Activated CD4-positive, alpha-beta T cell treated with anti-CD3 and anti-CD28 coated beads, Interleukin-2, amount 50 U/mL, for 16 hours (primary cell): ENCODE data around the gene TUBGCP6.

Experiments used
- DNase-seq: peaks from one replicate; pipeline ENCODE4 v3.0.0-alpha.2; 2020

TUBGCP6 gene

GRCh38 chr22:50244420-50245213 is at the start of gene TUBGCP6:
TUBGCP6 (minus strand) TSS chr22:50245023; CDS start chr22:50244459, 564 bp downstream.
- peak; percentile 94 for DNase-seq

GRCh38 chr22:50294319-50294656 is 49.5 kb upstream of the TUBGCP6 start:
- DNase-seq = no peak

DNA sequence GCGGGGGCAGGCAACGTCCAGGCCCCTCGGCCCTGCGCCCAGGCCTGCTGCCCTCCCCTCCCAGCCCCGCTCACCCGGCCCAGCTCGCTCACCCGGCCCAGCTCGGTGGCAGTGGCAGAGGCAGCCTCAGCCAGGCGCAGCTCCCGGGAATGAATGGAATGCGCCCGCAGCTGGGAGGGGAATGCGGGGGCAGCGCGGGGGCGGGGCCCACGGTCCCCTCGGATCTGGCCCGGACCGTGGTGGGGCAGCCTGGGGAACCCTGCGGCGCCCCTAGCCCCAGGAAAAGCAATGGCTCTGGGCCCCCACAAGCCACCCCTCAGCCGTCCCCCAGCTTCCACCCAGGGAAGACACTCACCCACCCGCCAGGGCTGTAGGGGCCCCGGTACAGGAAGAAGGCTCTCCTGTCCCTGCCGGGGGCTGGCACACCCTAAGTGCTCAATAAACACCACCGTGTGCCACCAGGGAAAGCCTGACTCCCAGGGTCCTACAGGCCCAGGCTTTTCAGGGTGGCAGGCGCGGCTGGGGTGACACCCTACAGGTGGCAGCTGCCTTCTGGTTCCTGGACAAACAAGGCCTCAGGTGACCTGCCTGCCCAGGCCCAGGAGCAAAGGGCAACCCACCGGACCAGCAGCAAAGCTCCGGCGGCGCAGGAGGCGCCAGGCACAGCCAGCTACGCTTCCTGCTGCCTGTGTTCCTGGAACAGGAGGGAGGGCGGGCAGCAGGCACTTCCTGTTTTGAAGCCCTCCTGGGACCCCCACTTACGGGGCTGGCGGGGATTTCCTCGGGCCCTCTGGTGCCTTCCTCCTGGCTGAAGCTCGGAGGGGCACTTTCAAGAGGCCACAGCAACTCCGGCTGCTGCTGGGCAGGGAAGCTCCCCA is 48.9 kb upstream of the TUBGCP6 start:
- no peak for DNase-seq

DNA sequence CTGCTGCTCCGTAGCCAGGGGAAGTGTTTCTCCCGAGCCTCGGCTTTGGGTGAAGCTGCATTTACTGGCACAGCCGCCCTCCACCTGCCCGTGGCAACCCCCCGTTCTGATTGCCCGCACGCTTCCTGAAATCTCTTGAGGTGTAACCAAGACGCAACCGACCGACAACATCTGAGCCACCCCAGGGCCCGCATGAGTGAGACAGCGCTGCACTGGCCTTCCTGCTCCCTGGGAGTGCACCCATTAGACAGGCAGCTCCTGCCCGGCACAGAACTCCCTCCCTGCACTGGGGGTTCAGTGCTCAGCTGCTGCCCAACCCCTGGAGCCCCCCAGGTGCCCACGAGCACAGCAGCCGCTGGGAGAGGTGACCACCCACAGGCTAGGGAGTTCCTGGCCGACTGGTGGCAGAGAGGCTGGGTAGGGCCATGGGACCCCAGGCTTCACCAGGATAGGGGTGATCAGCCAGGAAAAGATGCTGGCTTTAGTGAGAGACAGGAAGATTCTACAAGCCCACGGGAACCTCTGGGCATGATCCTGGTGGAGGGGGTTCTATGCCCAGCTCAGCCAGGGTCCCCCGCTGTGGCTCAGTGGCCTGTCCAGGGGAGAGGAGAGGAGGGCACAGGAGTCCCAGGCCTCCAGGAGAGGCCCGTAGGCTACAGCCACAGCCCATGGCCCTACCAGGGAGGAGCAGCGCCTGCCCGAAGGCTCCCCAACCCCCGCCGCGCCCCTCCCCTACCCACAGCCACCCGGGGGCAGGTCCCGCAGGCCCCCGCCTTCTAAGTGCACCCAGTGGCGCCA is 48.0 kb upstream of the TUBGCP6 start:
- DNase-seq = no peak

DNA sequence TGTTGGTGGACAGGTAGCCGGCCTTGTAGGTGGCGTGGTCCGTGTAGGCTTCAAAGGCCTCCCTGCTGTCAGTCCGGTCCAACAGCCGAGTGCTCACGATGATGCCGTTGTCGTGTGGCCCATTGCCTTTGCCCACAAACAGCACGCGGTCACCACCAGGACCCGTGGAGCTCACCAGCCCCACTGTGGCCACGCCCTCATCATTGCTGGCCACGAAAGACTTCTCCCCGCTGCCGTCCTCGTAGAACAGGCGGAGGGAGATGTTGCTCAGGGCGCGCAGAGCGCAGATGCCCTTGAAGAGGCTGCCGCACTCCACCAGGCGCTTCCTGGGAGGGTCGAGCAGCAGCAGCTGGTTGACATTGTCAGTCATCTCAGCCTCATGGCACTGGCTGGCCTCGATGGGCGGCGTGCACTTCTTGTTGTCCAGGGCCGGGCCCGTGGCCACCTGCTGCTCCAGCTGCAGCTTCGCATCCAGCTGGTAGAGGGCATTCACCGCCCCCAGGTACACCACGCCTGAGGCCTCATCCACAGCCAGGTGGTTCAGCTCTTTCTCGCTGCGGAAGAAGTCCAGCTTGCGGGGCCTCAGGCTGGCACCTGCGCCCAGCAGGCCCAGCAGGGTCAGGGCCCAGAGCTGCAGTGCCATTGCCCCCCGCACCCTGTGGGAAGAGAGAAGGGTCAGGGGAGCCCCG is 45.3 kb upstream of the TUBGCP6 start:
- no peak for DNase-seq

DNA sequence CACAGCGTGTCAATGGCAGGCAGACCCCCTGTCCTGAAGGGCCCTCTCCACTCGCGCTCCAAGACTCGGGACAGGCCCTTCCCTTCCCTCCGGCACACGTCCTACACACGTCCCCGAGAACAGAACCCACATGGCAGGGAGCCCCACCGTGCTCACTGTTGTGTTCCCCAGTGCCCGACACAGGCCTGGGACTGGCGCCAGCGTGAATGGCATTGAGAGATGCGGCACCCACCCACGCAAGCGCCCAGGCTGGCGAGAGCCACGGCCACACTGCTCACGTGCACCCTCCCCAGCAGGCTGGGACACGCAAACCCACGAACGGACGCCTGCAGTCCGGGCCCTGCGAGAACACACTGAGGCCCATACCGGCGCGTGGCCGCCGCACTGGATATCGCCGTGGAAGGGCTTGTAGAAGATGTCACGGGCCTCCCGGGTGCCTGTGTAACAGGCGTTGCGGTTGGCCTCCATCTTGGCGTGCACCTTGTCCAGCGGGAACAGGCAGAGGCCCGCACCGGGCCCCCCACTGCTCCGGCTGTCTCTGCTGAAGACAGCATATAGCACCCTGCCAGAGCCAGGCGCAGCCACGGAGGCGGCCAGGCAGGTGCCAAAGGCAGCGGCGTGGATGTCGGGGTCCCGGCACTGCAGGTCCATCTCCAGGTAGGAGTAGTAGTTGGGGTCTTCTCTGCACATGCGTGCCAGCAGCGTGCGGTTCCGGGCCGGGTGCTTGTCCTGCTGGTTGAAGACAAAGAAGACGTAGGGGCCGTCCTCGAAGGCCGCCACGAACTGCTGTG is 44.5 kb upstream of the TUBGCP6 start:
- no peak for DNase-seq

DNA sequence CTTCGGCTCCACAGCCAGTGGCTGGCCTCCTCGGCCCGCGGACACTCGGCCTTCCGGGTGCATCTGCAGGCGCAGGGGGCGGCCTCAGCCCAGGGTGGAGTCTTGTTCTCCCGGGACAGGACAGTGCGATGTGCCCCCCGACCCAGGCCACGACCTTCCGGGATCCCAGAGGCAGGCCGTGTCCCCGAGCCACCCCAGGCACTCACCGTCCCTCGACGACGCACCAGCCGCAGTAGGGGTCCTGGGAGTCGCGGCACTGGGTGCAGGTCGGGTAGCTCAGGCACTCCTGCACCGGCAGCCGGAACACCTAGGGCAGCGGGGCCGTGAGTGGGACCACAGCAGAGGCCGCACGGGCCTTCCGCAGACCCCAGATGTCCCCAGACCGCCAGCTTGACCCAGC is 42.9 kb upstream of the TUBGCP6 start:
- DNase-seq = no peak

DNA sequence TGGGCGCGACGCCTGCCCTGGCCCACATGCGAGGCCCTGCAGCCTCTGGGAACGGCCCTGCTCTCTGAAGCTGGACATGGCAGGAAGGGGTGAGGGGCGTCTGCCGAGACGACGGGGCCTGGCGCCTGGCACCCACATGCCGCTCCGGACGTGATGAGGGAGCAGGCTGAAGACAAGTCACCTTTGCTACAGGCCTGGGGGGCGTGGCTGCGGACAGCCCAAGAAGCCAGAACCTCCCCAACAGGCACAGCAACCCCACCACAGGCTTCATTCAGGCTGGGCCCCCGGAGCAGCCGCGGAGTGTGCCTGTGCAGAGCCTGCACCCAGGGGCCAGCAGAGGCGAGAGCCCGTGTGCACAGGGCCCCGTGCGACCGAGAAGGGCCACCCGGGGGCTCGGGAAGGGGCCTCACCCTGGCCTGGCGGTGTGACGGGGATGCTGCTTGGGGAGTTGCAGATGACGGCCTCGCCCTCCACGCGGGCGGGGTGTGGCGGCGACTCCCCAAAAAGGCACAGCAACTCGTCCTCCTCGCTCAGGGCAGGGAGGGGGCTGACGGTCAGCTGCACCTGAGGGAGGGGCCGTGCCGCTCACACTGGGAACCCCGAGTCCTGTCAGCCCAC is 42.0 kb upstream of the TUBGCP6 start:
- no peak for DNase-seq

DNA sequence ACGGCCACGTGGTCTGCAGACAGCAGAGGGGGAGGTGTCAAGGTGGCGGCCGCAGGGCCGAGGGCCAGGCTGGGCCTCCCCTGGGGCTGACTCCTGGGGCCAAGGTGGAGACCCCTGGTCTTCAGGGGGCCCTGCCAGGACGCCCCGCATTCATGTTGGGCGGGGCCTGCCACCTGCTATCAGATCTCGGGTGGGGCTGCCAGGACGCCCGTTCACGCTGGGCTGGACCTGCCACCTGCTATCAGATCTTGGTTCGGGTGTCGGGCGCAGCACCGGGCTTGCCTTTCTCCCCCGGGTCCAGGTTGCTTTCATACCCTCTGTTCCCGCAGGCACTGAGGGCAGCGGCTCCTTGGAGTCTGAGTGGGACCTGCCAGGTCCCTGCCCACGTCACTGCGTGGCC is 41.5 kb upstream of the TUBGCP6 start:
- DNase-seq = no peak

GRCh38 chr22:50285568-50286229 is 40.9 kb upstream of the TUBGCP6 start:
- no peak for DNase-seq

DNA sequence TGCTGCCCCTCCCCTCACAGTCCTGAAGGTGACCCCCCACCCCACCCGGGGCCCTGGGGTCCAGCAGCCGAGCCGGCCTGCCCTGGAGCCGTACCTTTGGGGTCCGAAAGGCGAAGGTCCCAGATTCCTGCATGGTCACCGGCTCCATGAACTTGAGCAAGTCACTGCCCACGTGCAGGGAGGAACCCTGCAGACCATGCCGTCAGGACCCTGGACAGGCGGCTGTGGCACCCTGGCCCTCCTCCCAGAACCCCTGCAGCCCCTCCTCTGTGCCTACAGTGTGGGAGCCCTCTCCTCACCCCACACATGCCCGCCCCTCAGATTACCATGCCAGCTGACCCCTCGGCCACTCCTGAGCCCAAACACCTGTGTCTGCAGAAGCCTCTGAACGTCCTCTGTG is 39.7 kb upstream of the TUBGCP6 start:
- no peak for DNase-seq

GRCh38 chr22:50283821-50284220 is 39.0 kb upstream of the TUBGCP6 start:
- no peak for DNase-seq

DNA sequence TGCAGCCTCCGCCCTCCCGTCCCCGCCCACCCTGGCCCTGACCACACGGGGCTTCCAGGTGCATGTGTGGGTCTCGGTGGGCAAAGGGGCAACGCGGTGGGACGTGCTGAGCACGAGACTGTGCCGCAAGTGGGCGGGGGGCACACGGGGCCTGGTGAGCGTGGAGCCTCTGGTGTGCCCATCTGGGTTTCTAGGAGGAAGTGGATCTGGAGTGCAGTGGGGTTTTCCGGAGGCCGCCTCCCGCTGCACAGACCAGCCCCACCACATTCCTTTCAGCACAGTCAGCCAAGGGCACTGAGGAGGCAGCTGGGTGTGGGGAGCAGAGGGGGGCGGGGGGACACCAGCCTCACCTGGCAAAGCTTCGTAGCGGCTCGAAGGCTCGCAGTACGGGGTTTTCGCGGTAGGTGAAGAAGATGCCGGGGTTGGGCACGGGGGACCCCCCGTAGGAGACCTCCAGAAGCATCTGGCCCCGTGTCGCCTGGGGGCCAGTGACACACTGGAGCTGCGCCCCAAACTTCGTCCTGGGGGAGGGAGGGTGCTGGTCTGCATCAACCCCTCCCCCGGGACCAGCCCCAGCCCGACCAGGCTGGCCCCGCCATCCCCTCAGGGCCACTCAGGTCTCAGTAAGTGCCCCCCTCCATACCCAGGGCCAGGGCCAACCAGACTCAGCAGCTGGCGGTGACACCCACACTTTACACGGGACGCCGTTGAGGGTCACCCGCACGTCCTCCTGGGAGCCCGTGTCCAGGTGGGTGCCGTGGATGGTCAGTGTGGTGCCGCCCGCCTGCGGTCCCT is 37.7 kb upstream of the TUBGCP6 start:
- DNase-seq = no peak

DNA sequence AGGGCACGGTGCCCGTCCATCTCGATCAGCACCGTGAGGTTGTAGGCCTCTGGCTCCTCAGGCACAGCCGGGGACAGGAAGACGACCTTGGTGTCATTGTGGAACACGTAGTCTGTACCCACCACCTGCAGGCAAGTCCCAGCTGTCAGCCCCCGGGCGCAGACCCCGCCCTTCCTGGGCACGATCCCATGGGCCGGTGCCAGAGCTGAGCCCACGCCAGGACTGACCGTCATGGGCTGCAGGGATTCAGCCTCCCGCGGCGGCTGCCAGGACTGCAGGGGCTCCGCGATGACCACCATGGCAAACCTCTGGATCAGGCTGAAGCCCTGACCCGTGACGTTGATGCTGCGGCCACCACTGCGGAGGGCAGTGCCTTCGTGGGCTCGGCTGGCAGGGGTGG is 37.1 kb upstream of the TUBGCP6 start:
- no peak for DNase-seq

- no peak for DNase-seq
Observed at GRCh38 chr22:50281384-50281760, 36.5 kb upstream of the TUBGCP6 start.

GRCh38 chr22:50280708-50281383 is 36.0 kb upstream of the TUBGCP6 start:
- DNase-seq = no peak

- DNase-seq = no peak
Observed at GRCh38 chr22:50280022-50280707, 35.3 kb upstream of the TUBGCP6 start.

DNA sequence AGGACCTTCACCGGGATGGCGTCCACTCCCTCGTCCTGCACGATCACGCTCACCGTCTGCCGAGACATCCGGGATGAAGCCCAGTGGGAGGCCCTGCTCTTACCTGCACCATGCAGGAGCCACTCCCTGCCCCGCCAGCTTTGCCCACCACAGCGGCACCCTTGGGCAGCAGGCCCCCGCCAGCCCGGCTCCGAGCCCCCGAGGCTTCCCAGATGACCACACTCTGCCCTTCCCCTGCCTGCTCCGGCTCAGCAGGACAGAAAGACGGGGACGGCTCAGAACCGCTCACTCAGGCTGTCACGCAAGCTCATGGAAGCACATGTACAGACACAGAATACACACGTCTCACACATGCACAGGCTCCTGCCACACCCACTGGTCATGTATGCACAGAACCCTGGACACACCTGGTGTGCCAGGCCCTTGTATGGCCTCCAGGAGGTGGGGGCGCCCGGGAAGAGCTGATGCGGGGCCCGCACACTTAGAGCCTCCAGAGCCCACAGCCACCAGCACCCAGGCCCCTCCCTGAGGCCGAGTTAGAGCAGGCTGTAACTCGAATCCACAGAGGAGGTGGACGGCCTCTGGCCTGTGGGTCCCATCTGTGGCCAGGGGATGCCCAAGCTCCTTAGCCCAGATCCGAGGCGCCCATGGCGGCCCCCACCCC is 34.3 kb upstream of the TUBGCP6 start:
- DNase-seq = no peak
